Measurements from ENCODE around the gene SLF1. TPM values are rescaled to one million over a fixed set of nuclear protein-coding genes. Genes with fewer than 3 reads are reported as not detected.
A peak's percentile ranks its signal among the peaks of the same experiment; 100 is the strongest.

Gene SLF1
- total and polyA plus RNA-seq, 2 experiments from 2014 or later, result 6.3 to 10.6 TPM

- H3K4me1 ChIP-seq (ENCODE audit: low read depth), result no peaks in the 10 kb centered on the region
- no peaks in the 10 kb centered on the region for H3K9me3 ChIP-seq (ENCODE audit: low read depth)
- no peaks in the 10 kb centered on the region for H3K27me3 ChIP-seq
- no peak overlapping the region for H3K27ac ChIP-seq
- DNase-seq (ENCODE audit: low read depth in 1 of 2, low spot score in 1 of 2), result no peak
- no peaks in the 10 kb centered on the region for H3K36me3 ChIP-seq
- TF ChIP-seq CTCF (IDR thresholded peaks at IDR 0.05; ENCODE audit: low read depth, low read length), result no peak
- no peak overlapping the region for H3K4me3 ChIP-seq
Measured at GRCh38 chr5:94660506-94660905, 42.0 kb downstream of the SLF1 start.

GRCh38 chr5:94661086-94661485 is 42.6 kb downstream of the SLF1 start:
- H3K27ac ChIP-seq, result no peak overlapping the region
- no peaks in the 10 kb centered on the region for H3K27me3 ChIP-seq

GRCh38 chr5:94667937-94668336 is 49.5 kb downstream of the SLF1 start:
- H3K27me3 ChIP-seq, result no peaks in the 10 kb centered on the region
- H3K9me3 ChIP-seq (ENCODE audit: low read depth), result no peaks in the 10 kb centered on the region
- DNase-seq (ENCODE audit: low read depth in 1 of 2, low spot score in 1 of 2), result no peak
- no peak overlapping the region for H3K27ac ChIP-seq
- H3K4me1 ChIP-seq (ENCODE audit: low read depth), result no peaks in the 10 kb centered on the region
- no peak for TF ChIP-seq CTCF (IDR thresholded peaks at IDR 0.05; ENCODE audit: low read depth, low read length)
- no peaks in the 10 kb centered on the region for H3K36me3 ChIP-seq
- no peak overlapping the region for H3K4me3 ChIP-seq

More at GRCh38 chr5:94661086-94661485, 42.6 kb downstream of the SLF1 start:
- no peak overlapping the region for H3K4me3 ChIP-seq
- TF ChIP-seq CTCF (IDR thresholded peaks at IDR 0.05; ENCODE audit: low read depth, low read length), result no peak
- H3K4me1 ChIP-seq (ENCODE audit: low read depth), result no peaks in the 10 kb centered on the region
- H3K9me3 ChIP-seq (ENCODE audit: low read depth), result no peaks in the 10 kb centered on the region
- no peak for DNase-seq (ENCODE audit: low read depth in 1 of 2, low spot score in 1 of 2)
- no peaks in the 10 kb centered on the region for H3K36me3 ChIP-seq

- H3K4me3 ChIP-seq, result no peak overlapping the region
- no peaks in the 10 kb centered on the region for H3K36me3 ChIP-seq
- no peaks in the 10 kb centered on the region for H3K9me3 ChIP-seq (ENCODE audit: low read depth)
- peak in 1 of 2 donors; percentile 46 for DNase-seq (ENCODE audit: low read depth in 1 of 2, low spot score in 1 of 2)
- no peak overlapping the region for H3K27ac ChIP-seq
- TF ChIP-seq CTCF (IDR thresholded peaks at IDR 0.05; ENCODE audit: low read depth, low read length), result no peak
- no peaks in the 10 kb centered on the region for H3K4me1 ChIP-seq (ENCODE audit: low read depth)
- no peaks in the 10 kb centered on the region for H3K27me3 ChIP-seq
Measured at GRCh38 chr5:94670726-94671125, 52.3 kb downstream of the SLF1 start.

GRCh38 chr5:94672746-94673145 is 54.3 kb downstream of the SLF1 start:
- Histone ChIP-seq H3K4me1 (ENCODE audit: low read depth) (no peaks in the 10 kb centered on the region), H3K36me3 (no peaks in the 10 kb centered on the region), H3K27ac (no peak overlapping the region), H3K4me3 (no peak overlapping the region), H3K27me3 (no peaks in the 10 kb centered on the region), H3K9me3 (ENCODE audit: low read depth) (no peaks in the 10 kb centered on the region)
- TF ChIP-seq CTCF (IDR thresholded peaks at IDR 0.05; ENCODE audit: low read depth, low read length), result no peak
- DNase-seq (ENCODE audit: low read depth in 1 of 2, low spot score in 1 of 2), result peak in 1 of 2 donors; percentile 58
